MM.1S (cell line): Measurements from ENCODE around the gene KRT40.

Source experiments
- CTCF ChIP-seq: fragments of 300-600 bp; sonication (generic); IDR thresholded peaks from 2 replicates; pipeline ENCODE4 v1.5.1; 2016; ENCODE audit warnings: antibody characterized with exemption, low read length, mixed read lengths
- EZH2 ChIP-seq: fragments of 300-600 bp; sonication (generic); optimal IDR thresholded peaks from 2 replicates; pipeline ENCODE3; 2017; ENCODE audit warnings: low read depth, mild to moderate bottlenecking, antibody characterized with exemption, low read length, mixed read lengths
- EZH2phosphoT487 ChIP-seq: fragments of 300-600 bp; sonication (generic); IDR thresholded peaks from 2 replicates; pipeline ENCODE4 v1.6.1; 2018; ENCODE audit warnings: antibody characterized with exemption, low read length

GRCh38 chr17:40962059-40962561 lies 22.0 kb downstream of the KRT40 start:
- TF ChIP-seq CTCF = no peak
- no peak for TF ChIP-seq EZH2
- no peak for TF ChIP-seq EZH2phosphoT487
